ENCODE measurements around the gene TFPI2.

Gene TFPI2

DNA sequence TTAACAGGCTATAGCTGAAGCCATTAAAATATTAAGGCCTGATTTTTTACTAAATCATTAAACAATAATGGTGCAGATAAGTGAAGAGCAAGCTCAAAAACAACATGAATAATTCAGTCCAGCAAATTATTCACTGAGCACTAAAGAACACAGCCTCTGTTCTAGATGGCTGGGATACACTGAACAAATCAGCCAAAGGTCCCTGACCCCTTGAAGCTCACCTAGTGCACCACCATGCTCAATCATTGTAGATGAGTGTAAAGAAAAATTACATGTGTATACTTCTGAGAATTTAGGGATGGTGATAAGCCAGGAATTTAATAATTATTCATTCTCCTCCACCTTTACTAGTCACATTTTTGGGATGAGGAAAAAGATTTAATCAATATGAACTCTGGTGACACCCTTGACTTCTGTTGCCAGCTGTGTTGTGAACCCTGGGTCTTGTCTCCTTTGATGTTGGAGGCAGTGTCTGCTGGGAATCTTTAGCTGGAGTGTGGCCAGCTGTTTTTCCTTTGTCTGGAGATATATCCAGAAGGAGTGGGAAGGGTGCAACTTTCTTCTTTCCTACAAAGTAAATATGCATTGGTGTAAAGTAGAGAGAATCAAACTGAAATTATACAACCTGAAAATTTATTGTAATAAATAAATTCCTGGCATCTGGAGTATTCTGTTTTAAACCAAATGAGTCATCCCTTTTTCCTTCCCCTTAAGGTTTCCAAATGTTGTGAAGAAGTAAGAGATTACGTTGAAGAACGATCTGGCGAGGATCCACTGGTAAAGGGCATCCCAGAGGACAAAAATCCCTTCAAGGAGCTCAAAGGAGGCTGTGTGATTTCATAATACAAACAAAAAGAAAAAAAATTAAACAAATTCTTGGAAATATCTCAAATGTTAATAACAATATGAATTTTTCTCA is 19.8 kb upstream of the TFPI2 start:
- no peak for DNase-seq

GRCh38 chr7:93906267-93906666 is 15.7 kb upstream of the TFPI2 start, which contains the start of gene GNGT1:
Gene GNGT1, plus strand, starts transcription at chr7:93906567. Its CDS starts 180 bp downstream, at chr7:93906747.
- no peak for DNase-seq

DNA sequence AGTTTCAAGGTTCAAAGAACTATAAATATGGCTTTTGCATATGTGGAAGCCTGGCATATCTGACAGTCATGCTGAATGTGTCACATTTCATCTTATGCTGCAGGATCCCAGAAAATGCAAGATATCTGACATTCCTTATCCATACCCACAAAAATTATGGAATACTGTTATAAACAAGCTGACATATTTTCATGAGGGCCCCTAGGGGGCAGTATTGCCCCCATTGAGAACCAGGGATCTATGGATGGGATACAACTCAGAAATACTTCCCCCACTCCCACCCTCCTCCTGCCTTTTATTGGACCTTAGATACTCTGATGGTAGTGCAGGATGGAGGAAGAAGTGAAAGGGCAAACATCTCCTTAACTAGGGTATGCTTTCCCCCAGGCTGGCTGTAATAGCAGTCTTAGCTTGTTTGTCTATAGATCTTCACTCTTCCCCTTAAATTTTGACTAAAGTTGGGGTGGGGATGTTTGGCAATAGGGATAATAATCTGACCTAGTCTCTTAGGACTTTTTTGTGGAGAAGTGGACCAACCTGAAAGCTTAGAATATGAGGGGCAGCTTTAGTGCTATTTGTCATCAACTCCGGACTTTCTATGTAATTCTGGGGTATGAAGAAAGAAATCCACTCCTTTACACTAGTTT is 12.3 kb upstream of the TFPI2 start:
- no peak for DNase-seq

GRCh38 chr7:93897680-93898079 is 7.1 kb upstream of the TFPI2 start:
- DNase-seq, result no peak

DNA sequence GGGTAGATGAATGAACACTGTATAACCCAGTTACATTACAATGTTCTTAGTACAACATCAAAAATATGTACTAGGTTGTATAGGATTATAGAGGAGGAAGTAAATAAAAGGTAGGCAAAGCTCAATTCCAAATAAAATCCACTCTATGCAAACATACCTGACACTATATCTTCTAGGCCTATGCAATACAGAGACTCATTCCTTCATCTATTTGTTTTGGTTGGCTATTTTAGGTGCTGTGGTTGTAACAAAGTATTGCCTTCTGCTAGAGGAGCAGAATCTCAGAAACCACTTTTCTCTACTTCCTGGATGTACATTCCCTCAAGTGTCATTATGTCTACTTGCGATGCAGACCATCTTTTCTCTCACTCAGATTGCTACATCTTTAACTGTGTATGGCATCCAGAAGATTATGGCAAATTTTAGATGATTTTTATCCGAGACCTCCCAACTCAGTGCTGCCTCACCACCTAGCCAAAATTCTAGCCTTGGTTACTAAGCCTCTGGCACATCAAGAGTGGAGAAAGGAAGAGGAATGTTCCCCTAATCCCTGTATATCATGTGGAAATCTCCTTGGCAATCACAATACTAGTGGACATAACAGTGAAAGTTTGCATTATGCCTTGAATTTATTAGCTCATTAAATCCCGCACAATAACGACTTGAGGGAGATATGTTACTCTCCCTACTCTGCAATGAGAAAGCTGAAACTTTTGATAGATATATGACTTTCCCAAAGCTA is 5.5 kb upstream of the TFPI2 start:
- no peak for DNase-seq

DNA sequence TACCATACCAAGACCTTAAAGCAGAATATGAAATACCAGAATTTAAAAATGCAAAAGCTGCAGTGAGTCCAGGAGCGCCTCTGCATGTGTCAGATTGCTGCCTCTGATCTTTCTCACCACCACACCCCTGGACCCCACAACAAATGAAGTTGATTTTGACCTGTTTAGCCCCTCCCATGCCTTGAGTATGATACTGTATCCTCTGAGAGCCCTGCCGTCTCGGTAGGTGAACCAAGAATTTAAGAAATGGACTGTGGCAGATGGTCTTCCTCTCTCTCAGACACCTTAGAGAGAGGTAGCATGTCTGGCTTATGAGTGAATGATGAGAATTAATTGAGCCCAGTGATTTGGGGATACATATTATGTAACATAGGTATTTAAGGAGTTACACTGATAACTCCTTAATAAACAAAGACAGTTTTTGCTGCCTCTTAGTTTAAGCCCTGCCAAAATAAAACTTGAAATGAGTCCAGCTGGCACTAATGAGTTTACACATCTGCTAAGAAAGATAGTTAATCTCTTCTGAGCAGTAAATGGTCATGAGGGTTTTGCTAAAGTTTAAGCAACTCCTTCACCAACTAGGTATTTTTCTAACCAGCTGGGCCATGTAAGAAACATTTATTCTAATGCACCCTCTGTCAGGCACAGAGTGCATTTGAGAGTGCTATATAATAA is 4.5 kb upstream of the TFPI2 start:
- no peak for DNase-seq

- DNase-seq, result no peak
These were observed 3.9 kb upstream of the TFPI2 start for GRCh38 chr7:93894426-93894825.

- DNase-seq, result no peak
These were observed 501 bp downstream of the TFPI2 start for GRCh38 chr7:93890041-93890463.

GRCh38 chr7:93889261-93889660 is 1.3 kb downstream of the TFPI2 start:
- DNase-seq, result no peak

- no peak for DNase-seq
These were observed 6.0 kb downstream of the TFPI2 start for GRCh38 chr7:93884541-93884940.

DNA sequence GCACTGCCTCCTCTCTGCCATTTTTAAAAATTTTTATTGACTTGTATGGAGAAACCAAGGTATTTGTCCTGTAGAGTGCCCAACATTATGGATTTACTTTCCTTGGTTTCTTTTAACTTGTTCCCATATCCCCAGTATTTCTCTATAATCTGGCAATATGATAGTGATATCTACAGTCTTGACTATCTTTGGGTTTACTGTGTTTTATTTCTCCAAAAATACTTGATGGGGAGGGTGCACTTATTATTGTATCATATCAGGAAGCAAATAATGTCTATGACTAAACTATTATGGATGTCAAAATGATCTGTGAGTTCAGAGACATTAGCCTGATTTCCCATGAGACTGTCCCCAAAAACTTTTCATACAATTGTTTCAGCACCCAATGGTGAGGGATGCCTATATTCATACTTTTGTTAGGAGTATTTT is 6.6 kb downstream of the TFPI2 start:
- DNase-seq, result no peak

- no peak for DNase-seq
These were observed 7.3 kb downstream of the TFPI2 start for GRCh38 chr7:93883078-93883916.

DNA sequence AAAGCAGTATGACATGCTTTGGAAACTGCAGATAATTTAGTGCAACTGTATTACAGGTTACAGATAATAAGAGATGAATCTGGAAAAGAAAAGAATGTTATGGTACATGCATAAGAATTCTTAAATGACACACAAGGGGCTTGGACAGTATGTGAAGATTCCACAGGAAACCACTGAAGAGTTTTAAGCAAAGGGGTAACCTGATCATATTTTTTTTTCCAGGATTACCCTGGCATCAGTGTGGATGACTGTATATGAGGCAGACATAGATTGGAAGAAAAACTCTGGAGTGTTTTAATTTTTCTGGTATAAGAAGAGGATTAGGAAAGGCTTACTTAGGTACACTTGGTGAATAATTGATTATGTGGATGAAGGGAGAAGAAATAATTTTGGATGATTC is 8.1 kb downstream of the TFPI2 start:
- no peak for DNase-seq

DNA sequence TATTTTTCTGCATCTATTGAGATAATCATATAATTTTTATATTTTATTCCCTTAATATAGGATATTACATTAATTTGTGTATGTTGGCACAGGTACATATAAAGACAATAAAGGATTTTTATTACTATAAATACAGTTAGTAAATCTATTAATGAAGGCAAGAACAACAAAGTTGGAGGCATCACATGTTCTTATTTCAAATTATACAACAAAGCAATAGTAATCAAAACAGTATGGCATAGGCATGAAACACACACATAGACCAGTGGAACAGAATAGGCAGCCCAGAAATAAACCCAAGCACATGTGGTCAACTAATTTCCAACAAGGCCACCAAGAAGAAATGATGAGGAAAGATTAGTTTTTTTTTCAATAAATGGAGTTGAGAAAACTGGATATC is 11.2 kb downstream of the TFPI2 start:
- DNase-seq, result no peak

DNA sequence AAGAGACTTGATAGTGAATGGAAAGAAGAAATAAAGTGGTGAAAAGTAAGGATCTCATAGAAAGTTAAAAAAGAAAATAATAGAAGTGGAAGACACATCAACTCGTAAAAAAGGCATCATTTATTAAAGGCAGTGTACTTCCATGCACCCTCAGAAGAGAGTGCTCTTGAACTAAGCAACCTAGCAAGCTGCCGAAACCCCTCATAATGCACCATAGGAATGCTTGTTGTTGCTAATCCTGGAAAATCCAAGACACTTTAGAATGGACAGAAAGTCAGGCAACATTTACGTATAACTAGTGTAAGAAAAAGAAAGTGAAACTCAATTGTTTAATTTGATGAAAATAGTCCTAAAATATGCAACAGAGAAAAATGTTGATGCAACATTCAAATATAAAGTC is 12.8 kb downstream of the TFPI2 start:
- no peak for DNase-seq

- DNase-seq, result no peak
These were observed 16.5 kb downstream of the TFPI2 start for GRCh38 chr7:93873998-93874574.

GRCh38 chr7:93866886-93867285 is 23.7 kb downstream of the TFPI2 start:
- DNase-seq, result no peak

- no peak for DNase-seq
These were observed 27.9 kb downstream of the TFPI2 start for GRCh38 chr7:93862651-93863050.

GRCh38 chr7:93861325-93861949 is 29.1 kb downstream of the TFPI2 start:
- DNase-seq, result no peak

GRCh38 chr7:93860261-93860660 is 30.3 kb downstream of the TFPI2 start:
- no peak for DNase-seq
